H1 (cell line): ENCODE results near the gene ST6GALNAC3. TPM values are rescaled to one million over a fixed set of nuclear protein-coding genes. Genes with fewer than 3 reads are reported as not detected.

Experiments
- CHD2 ChIP-seq: IDR thresholded peaks from 2 replicates; pipeline ENCODE4 v1.6.1; 2012; ENCODE audit warnings: low read length, improper control_type of control experiment
- POLR2A ChIP-seq, 2 experiments: IDR thresholded peaks; 1 replicate in 1 of 2; 2 replicates in 1 of 2; pipeline ENCODE4 v1.6.1; 2011; ENCODE audit warnings: low read depth in 2 of 2, low read length in 2 of 2, mild to moderate bottlenecking in 2 of 2; ENCODE audit errors: control extremely low read depth in 1 of 2
- polyA plus RNA-seq, 7 experiments: library from polyadenylated mRNA; depleted of rRNA in 3 of 7; stranded (reverse) in 5 of 7; unstranded in 2 of 7; fragments of >200 nt in 5 of 7; fragments of 200-250 nt in 2 of 7; gene quantifications; 1 replicate in 5 of 7; 2 replicates in 1 of 7; 4 replicates in 1 of 7; pipeline versions ENCODE4 v1.2.1 to v1.2.3, GENCODE V29; 2011 to 2013; ENCODE audit warnings: missing spikeins in 2 of 7, mixed read lengths in 2 of 7
- total RNA-seq: library from RNA; stranded (reverse); fragmentation: NEBNext Ultra II Directional; extraction: Animal tissue kit (Norgen Biotek cat#: 25700); gene quantifications from 2 replicates; pipeline ENCODE4 v1.2.1, GENCODE V29; 2021
- TF ChIP-seq, protein P1 (sequence below): fragments of 300-600 bp; sonication (generic); IDR thresholded peaks from 2 replicates; pipeline ENCODE4 v1.7.1; 2012; ENCODE audit warnings: low read length, moderate library complexity, mild to moderate bottlenecking, inconsistent platforms; ENCODE audit not compliant: insufficient replicate concordance

The ST6GALNAC3 gene
- total and polyA plus RNA-seq, 2 of the 8 experiments (the other 6 are each of a cell fraction or from before 2014, with no cell fraction given): 4.9 to 19.0 TPM

DNA sequence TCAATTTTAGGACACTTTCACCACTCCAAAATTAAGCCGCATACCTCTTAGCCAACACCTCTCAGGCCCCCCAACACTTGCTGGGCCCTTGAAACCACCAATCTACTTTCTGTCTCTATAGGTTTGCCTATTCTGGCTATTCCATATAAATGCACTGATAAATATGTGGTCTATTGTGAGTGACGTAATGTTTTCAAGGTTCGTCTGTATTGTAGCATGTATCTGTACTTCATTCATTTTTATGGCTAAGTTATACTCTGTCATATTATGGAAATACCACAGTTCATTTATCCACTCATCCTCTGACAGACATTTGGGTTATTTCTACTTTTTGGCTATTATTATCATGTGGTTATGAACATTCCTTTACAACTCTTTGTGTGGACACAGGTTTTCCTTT, 432.8 kb downstream of the ST6GALNAC3 start (continued):
- TF ChIP-seq, protein P1, sequence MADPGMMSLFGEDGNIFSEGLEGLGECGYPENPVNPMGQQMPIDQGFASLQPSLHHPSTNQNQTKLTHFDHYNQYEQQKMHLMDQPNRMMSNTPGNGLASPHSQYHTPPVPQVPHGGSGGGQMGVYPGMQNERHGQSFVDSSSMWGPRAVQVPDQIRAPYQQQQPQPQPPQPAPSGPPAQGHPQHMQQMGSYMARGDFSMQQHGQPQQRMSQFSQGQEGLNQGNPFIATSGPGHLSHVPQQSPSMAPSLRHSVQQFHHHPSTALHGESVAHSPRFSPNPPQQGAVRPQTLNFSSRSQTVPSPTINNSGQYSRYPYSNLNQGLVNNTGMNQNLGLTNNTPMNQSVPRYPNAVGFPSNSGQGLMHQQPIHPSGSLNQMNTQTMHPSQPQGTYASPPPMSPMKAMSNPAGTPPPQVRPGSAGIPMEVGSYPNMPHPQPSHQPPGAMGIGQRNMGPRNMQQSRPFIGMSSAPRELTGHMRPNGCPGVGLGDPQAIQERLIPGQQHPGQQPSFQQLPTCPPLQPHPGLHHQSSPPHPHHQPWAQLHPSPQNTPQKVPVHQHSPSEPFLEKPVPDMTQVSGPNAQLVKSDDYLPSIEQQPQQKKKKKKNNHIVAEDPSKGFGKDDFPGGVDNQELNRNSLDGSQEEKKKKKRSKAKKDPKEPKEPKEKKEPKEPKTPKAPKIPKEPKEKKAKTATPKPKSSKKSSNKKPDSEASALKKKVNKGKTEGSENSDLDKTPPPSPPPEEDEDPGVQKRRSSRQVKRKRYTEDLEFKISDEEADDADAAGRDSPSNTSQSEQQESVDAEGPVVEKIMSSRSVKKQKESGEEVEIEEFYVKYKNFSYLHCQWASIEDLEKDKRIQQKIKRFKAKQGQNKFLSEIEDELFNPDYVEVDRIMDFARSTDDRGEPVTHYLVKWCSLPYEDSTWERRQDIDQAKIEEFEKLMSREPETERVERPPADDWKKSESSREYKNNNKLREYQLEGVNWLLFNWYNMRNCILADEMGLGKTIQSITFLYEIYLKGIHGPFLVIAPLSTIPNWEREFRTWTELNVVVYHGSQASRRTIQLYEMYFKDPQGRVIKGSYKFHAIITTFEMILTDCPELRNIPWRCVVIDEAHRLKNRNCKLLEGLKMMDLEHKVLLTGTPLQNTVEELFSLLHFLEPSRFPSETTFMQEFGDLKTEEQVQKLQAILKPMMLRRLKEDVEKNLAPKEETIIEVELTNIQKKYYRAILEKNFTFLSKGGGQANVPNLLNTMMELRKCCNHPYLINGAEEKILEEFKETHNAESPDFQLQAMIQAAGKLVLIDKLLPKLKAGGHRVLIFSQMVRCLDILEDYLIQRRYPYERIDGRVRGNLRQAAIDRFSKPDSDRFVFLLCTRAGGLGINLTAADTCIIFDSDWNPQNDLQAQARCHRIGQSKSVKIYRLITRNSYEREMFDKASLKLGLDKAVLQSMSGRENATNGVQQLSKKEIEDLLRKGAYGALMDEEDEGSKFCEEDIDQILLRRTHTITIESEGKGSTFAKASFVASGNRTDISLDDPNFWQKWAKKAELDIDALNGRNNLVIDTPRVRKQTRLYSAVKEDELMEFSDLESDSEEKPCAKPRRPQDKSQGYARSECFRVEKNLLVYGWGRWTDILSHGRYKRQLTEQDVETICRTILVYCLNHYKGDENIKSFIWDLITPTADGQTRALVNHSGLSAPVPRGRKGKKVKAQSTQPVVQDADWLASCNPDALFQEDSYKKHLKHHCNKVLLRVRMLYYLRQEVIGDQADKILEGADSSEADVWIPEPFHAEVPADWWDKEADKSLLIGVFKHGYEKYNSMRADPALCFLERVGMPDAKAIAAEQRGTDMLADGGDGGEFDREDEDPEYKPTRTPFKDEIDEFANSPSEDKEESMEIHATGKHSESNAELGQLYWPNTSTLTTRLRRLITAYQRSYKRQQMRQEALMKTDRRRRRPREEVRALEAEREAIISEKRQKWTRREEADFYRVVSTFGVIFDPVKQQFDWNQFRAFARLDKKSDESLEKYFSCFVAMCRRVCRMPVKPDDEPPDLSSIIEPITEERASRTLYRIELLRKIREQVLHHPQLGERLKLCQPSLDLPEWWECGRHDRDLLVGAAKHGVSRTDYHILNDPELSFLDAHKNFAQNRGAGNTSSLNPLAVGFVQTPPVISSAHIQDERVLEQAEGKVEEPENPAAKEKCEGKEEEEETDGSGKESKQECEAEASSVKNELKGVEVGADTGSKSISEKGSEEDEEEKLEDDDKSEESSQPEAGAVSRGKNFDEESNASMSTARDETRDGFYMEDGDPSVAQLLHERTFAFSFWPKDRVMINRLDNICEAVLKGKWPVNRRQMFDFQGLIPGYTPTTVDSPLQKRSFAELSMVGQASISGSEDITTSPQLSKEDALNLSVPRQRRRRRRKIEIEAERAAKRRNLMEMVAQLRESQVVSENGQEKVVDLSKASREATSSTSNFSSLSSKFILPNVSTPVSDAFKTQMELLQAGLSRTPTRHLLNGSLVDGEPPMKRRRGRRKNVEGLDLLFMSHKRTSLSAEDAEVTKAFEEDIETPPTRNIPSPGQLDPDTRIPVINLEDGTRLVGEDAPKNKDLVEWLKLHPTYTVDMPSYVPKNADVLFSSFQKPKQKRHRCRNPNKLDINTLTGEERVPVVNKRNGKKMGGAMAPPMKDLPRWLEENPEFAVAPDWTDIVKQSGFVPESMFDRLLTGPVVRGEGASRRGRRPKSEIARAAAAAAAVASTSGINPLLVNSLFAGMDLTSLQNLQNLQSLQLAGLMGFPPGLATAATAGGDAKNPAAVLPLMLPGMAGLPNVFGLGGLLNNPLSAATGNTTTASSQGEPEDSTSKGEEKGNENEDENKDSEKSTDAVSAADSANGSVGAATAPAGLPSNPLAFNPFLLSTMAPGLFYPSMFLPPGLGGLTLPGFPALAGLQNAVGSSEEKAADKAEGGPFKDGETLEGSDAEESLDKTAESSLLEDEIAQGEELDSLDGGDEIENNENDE: no peak
- no peak for TF ChIP-seq POLR2A (IDR thresholded peaks at IDR 0.05; ENCODE audit: control extremely low read depth in 1 of 2, low read depth in 2 of 2, low read length in 2 of 2)
- no peak for TF ChIP-seq CHD2
